ENCODE data around the gene LRRC31.
A peak's percentile ranks its signal among the peaks of the same experiment; 100 is the strongest.

The LRRC31 gene

DNA sequence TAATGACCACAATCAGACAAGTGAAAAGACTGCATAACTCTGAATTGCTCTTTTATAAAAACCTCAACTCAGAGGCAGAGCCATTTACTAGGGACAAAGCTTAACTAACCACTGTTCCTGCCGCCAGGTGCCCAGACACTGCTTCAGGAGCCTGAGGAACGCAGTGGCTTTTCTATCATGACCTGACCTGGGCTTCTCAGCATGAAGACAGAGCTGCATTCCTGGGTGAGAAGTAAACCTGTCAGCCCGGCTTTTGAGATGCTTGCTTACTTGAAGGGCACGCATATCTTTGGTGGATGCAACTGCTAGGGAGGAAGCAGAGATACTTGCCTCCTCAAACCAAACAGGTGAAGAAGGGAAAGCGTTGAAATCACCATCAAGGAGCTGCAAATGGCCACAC lies 7.9 kb downstream of the LRRC31 start:
- DNase-seq = no peak

DNA sequence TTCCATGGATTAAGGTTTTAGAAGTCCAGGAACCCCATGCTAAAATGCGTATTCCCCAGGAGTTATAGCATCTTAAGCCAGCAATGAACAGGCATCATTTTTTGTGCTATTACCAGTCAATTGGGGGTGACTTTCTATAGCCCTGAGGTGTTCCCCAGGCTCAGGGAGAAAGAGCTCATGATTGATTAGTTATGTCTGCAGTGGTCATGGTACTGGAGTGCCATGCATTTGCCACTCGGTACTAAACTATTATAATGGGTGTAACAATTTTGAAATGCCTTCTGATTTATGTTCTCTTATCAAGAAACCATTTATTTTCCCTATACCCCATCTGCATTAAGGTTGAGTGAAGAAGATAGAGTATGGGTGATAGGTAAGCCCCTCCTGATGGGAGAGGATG lies 11.9 kb downstream of the LRRC31 start:
- DNase-seq = no peak

DNA sequence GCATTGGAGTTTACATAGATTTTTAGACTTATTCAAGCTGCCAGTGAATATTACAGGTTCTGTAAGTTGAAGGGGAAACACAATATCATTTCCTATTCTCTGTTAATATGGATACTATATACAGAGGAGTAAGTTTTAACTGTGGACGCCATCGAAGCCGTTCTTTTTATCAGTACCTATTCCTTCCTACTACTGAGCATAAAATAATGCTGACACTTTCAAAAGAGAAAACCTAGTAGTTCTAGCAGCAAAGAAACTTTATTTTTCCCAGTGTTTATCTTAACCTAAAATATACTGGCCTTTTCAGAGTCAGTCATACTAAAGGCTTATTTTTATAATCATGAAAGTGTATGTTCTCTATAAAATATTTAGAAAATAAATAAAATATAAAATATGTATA lies 14.2 kb downstream of the LRRC31 start:
- DNase-seq = no peak

DNA sequence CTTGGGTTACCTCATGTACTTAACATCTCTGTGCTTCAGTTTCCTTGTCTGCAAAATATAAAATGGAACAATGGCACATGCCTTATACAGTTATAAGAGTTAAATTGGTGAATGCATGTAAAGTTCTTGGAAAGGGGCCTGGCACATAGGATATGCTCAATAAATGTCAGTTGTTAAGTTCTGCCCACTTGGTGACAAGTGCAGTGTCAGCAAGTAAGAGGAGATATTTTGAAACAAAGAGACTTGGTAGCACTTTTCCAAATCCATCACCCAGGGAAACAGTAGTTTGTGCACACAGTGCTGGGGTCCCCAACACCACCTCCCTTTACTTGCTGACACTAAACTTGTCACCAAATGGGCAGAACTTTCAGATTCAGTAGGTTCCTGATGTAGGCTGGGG lies 19.1 kb downstream of the LRRC31 start:
- DNase-seq = no peak

DNA sequence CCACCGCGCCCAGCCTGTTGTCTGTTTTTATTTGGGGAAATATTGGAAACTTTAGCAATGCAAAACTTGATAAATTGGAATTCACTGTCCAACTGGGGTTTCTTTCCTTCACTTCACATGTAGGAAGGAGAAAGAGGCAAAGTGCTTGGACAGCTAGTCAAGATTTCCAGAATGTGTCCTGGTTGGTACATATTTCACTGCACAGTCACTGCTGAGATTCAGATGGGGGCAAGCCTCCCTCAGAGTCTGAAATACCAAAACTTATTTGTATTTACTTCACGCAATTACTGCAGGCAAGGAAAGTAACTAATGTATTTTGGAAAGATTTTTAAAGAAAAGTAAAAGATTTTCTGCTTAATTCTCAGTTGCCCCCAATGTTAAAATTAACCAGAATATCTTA lies 21.0 kb downstream of the LRRC31 start:
- DNase-seq = no peak

DNA sequence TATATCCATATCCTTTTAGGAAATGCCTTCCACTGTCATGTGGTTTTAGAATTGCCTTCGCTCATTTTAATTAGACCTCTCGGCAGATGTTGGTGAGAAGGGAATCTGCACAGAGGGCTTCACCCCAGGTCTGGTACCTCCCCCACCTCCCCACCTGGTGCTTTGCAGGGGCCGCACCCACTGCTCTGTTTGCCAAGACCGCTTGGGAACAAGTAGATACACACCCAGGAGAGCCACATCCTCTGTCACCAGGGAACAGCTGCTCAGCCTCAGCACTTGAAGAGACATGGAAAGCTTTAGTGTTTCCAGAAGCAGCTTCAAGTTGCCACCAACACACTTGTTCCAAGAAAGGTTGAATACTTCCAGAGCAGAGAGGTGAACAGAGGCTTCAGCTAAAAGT lies 21.8 kb downstream of the LRRC31 start:
- DNase-seq = no peak

DNA sequence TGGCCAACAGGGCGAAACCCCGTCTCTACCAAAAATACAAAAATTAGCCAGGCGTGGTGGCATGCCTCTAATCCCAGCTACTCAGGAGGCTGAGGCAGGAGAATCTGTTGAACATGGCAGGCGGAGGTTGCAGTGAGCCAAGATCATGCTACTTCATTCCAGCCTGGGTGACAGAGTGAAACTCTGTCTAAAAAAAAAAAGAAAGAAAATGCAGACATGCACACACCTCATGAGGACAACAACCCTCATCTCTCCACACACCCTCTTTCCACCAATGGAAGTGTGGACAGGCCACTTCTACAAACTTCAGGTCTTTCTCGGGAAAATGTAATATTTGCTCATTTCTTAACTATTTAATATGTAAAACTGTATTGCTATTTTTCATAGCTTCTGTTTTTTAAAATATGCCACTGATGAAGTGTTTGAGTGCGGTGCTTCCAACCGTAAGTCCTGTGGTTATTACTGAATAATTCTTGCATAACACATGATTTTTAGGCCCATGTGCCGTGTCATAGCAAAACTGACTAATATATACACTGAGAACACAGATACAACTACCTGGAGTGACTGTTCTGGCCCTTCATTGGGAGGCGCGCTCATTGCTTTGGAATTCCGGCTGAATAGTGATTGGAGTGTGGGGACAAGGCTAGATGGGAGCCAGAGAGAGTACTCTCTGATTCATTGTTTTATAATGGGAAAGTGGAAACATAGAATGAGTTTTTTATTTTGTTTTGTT lies 23.1 kb downstream of the LRRC31 start:
- DNase-seq = no peak

DNA sequence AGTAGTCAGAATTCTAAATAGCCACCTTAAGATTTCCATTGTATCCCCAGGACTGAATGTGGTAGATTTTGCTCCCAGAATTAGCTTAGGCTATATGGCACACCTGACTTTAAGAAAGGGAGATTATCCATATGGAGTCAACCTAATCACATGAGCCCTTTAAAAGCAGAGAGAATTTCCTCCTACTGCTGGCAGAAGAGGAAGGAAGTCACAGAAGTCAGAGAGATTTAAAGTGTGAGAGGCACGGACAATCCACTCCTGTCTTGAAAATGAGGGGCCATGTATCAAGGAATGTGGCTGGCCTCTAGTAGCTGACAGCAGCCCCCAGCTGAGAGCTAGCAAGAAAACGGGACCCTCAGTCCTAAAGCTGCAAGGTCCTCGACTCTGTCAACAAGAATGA lies 26.8 kb downstream of the LRRC31 start:
- no peak for DNase-seq

DNA sequence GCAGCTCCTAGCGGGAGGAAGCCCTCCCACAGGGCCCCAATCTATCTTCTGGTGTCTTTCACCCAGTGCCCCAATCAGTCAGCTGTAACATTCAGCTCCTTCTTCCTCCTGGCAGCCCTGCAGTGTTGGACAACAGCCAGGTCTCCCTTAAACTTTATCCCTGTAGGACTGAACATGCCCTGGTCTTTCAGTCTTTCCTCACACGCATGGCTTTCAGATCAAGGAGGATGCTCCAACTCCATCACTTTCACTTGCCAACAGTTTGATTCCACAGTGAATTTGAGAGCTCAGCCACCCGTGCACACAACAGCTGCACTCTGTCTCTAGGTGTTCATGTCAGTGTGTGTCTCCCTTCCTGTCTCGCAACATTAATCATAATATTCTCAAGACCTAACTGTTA lies 28.6 kb downstream of the LRRC31 start:
- no peak for DNase-seq

DNA sequence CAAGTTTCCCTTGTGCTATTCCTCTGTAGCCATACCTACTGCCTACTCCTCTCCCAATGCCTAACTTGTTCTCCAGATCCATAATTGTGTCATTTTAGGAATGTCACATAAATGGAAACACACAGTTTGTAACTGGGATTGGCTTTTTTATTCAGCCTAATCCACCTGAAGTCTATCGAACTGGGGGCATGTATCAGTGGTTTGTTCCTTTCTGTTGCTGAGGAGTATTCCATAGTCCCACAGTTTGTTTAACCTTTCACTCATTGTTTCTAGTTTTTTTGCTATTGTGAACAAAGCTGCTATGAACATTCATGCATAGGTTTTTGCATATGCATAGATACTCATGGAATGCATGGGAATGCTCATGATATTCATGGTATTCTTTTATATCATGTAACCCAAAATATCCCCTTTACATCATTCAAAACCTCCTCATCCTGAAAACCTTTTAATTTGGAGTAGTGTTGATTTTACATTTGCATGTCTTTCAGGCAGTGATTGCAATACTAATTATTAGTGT lies 31.2 kb downstream of the LRRC31 start:
- no peak for DNase-seq

DNA sequence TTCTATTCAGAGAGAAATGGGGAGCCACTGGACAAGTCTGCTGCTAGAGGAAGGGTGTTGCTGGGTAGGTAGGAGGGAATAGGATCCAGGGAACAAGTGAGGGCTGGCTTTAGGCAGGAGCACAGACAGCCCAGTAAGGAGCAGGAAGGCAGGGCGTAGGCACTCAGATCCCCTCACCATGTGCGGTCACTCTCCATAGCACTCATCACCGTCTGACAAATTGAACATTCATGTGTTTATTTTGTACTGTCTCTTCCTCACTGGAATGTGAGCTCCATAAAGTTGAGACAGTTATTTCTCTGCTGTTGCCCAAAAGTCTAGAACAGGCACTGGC lies 32.8 kb downstream of the LRRC31 start:
- no peak for DNase-seq

DNA sequence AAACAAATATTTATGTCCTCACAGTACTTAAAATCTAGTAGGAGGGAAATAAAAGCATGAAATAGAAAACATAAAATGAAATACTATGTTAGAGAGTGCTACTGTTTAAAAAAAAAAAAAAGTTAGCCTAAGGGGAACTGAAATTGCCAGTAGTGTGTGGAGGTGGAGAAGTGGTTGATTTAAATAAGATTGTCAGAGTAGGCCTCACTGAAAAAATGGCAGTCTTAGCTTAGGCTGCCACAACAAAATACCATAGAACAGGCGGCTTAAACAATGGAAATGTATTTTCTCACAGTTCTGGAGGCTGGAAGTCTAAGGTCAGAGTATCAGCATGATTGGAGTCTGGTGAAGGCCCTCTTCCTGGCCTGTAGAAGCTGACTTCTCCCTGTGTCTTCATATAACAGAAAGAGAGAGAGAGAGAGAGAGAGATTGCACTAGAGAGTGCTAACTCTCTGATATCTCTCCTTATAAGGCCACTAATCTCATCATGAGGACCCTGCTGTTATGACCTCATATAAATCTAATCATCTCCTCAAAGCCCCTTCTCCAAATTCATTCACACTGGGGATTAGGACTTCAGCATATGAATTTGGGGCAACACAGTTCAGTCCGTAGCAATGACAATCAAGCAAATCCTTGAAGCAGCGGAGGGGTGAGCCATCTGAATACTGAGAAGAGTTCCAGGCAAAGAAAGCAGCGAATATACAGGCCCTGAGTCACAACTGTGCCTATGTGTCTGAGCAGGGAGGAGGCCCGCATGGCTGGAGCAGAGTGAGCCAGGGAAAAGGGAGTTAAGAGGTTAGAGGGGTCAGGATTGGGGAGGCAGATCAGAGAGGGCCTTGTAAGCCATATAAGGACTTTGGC lies 33.4 kb downstream of the LRRC31 start:
- DNase-seq = peak; percentile 7

DNA sequence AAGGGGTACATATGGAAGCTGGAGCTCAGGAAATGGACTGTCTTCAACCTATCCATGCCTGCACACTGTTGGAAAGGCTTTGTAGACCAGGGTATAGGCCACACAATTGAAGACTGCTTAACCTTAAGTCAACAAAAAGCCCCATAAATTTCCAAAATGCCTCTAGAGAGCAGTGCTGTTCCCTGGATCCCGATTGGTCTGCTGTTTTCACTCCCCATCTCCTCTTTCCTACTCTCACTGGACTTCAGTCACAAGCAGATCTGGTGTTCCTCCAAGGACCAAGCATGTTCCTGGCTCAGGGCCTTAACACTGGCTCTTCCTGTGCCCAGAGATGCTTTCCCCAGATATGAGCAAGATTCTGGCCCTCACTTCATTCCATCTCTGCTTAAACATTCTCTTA lies 34.2 kb downstream of the LRRC31 start:
- no peak for DNase-seq

DNA sequence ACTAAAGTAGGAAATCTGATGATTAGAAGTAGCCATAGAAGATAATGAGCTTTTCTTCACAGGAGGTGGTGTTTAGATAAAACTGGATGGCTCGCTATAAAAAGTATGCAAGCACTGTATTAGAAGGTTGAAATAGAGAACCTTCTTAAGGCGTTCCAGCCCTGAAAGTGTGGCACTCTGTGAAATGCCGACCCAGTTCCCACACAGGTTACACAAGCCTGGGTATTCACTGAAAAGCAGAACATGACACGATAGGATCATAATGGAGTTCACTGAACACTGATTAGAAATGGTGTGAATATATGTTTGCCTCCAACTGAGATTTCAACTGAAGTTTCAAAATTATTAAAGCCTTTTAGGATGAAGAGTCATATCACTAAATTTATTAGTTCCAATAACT lies 42.0 kb downstream of the LRRC31 start:
- no peak for DNase-seq

DNA sequence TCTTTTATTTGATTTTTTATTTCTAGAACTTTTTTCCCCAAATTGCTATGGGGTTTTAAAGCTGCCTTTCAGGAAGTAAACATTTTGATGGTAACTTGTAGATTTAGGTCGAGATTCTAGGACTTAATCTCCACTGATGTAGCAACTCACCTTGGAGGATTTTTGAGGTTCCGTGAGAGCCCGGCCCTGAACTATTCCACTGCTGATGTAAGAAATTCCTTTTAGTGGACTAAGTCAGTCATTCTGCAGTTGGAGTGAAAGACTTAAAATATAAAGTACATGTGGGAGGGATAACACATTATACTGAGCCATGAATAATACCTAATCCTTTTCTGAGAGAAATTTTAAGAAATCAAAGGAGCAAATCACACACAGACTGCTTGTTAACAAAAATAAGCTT lies 44.4 kb downstream of the LRRC31 start:
- DNase-seq = no peak

DNA sequence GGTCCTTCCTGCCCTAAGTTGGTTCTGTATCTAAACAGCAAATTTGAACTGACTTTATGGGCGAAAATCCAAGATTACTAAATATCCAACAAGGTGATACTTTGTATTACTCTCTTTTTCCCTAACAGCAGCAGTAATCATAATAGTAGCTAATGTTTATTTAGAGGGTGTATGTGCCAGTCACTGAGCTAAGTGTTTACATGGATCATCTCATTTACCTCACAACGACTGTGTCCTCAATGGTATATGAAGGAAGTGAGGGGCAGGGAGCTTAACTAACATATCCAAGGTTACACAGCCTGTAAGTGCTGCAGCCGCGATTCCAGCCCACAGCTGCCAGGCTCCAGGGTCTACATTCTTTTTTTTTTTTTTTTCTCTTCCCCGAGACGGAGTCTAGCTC lies 46.8 kb downstream of the LRRC31 start:
- no peak for DNase-seq

DNA sequence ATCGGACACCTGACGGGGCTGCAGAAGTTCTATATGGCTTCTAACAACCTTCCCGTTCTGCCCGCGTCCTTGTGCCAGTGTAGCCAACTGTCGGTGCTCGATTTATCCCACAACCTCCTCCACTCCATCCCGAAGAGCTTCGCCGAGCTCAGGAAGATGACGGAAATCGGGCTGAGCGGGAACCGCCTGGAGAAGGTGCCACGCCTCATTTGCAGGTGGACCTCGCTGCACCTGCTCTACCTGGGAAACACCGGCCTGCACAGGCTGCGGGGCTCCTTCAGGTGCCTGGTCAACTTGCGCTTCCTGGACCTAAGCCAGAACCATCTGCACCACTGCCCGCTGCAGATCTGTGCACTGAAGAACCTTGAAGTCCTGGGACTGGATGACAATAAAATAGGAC lies 47.2 kb downstream of the LRRC31 start:
- DNase-seq = no peak

DNA sequence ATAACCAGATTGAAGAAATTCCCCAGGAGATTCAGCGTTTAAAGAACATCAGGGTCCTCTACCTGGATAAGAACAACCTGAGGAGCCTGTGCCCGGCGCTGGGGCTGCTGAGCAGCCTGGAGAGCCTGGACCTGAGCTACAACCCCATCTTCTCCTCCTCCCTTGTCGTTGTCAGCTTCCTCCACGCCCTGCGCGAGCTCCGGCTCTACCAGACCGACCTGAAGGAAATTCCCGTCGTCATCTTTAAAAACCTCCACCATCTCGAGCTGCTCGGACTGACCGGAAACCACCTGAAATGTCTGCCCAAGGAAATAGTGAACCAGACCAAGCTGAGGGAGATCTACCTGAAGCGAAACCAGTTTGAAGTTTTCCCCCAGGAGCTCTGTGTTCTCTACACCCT lies 47.6 kb downstream of the LRRC31 start:
- no peak for DNase-seq

DNA sequence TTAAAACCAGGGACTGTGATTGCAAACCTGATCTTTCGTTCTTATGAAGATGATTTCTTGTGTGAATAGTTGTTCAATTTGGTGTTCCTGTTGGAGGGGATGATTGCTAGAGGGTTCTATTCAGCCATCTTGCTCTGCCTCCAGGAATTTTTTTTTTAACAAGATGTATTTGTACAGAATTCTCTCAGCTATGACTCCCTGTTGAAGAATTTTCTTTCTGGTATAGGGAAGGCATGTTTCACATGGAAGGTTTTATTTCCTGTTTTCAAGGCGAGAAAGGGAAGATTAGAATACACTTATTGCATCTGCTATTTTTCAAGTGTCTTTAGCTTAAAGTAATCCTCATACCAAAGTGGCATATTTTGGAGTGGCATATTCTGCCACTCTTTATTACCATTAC lies 51.4 kb downstream of the LRRC31 start:
- no peak for DNase-seq

DNA sequence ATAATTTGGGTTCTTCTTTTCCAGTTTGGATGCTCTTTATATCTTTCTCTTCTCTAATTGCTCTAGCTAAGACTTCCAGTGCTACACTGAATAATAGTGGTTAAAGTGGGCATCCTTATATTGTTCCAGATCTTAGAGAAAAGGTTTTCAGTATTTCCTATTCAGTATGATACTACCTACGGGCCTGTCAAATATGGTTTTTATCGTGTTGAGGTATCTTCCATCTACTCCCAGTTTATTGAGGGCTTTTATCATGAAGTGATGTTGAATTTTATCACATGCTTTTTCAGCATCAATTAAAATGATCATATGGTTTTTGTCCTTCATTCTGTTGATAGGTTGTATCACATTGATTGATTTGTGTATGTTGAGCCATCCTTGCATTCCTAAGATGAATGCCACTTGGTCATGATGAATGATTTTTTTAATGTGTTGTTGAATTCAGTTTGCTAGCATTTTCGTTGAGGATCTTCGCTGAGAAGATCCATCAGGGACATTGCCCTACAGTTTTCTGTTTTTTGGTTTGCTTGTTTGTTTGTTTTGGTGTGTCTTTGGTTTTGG lies 54.1 kb downstream of the LRRC31 start:
- peak; percentile 5 for DNase-seq

DNA sequence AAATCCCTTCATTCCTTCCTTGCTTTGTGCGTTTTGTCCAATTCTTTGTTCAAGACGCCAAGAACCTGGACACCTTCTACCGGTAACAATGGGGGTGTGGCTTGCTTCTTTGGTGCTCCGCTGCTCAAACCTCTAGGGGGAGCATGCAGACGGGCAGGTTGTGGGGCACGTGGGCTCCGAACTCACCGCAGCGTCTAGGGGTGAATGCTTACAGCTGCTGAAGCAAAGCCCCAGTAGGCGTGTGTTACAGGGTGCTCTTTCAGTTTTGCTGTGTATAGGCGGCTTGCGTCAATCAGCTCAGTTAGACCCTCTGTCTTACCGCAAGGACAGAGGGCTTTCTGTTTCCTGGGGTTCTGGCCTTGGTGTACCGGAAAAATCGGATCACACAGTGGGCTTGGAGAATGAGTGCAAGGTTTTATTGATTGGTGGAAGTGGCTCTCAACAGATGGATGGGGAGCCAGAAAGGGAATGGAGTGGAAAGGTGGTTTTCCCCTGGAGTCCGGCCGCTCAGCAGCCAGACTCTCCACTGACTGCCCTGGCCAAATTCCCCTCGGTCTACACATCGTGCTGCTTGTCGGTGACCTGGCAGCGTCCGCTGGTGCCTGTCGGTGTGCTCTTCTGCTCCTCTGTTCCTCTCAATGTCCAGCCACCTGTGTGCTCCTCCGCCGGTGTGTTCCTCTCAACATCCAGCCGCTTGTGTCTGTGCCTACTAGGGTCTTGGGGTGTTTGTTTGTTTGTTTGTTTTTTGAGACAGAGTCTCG lies 55.8 kb downstream of the LRRC31 start:
- DNase-seq = peak; percentile 12

DNA sequence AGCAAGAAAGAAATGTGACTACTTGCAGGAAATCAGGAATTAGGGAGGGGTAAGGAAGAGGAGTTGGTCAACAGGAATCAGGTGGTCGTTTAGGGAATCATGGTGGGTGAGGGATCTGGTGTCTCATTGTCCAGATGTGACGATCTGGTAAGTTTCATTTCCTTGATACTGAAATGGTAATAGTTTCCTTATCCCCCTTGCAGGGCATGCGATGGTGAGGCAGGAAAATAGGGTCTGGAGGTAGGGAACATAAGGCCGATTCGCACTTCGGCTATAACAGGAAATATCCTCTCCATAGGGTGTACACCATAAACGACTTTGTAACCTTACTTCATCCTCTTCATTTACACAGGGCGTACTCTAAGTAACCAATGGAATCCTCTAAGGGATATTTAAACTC lies 56.5 kb downstream of the LRRC31 start:
- no peak for DNase-seq
